Bronchial epithelial cell (primary cell): ENCODE data around the gene TMEM201. TPM values are rescaled to one million over a fixed set of nuclear protein-coding genes. Genes with fewer than 3 reads are reported as not detected.

ENCODE experiments used
- DNase-seq: peaks from one replicate; pipeline ENCODE4 v3.0.0-alpha.2; 2010; ENCODE audit warnings: low read depth
- FAIRE-seq: peaks from 2 replicates; lab custom pipeline; 2011; peaks lifted over from hg19 to GRCh38; lab: Jason Lieb, UNC
- H3K27me3 ChIP-seq: 2 replicates; pipeline ENCODE4 v1.5.1; 2011; ENCODE audit warnings: low read length; ENCODE audit not compliant: control insufficient read depth, insufficient read depth
- H3K36me3 ChIP-seq: 2 replicates; pipeline ENCODE4 v1.5.1; 2011; ENCODE audit warnings: low read length; ENCODE audit not compliant: control insufficient read depth, insufficient read depth
- H3K4me3 ChIP-seq: 2 replicates; pipeline ENCODE4 v1.5.1; 2011; ENCODE audit warnings: mild to moderate bottlenecking, low read depth, low read length, control low read depth
- CTCF ChIP-seq: IDR thresholded peaks from 2 replicates; pipeline ENCODE4 v1.5.1; 2011; ENCODE audit warnings: mild to moderate bottlenecking, moderate library complexity, low read length, control low read depth, inconsistent platforms; ENCODE audit not compliant: insufficient read depth, severe bottlenecking
- total RNA-seq: library from RNA; depleted of rRNA; stranded (reverse); fragments of >200 nt; gene quantifications from 2 replicates; pipeline ENCODE4 v1.2.1, GENCODE V29; 2014

Gene TMEM201
- total RNA-seq, 1 donor from 2014 or later, result 1.8 TPM

GRCh38 chr1:9595968-9596340 lies 7.2 kb downstream of the TMEM201 start:
- no peak for TF ChIP-seq CTCF
- DNase-seq, result no peak
- peaks cover 11% of the 10 kb centered on the region for H3K36me3 ChIP-seq
- no peaks in the 10 kb centered on the region for H3K27me3 ChIP-seq
- FAIRE-seq, result no peak
- H3K4me3 ChIP-seq, result no peak overlapping the region

GRCh38 chr1:9596415-9597123 lies 7.9 kb downstream of the TMEM201 start:
- no peak for FAIRE-seq
- Histone ChIP-seq H3K36me3 (peaks cover 15% of the 10 kb centered on the region), H3K27me3 (no peaks in the 10 kb centered on the region), H3K4me3 (no peak overlapping the region)
- TF ChIP-seq CTCF, result no peak
- no peak for DNase-seq

- Histone ChIP-seq H3K36me3 (peaks cover 15% of the 10 kb centered on the region), H3K27me3 (no peaks in the 10 kb centered on the region), H3K4me3 (no peak overlapping the region)
- FAIRE-seq, result peak; percentile 28
- no peak for DNase-seq
- no peak for TF ChIP-seq CTCF
These were observed 8.9 kb downstream of the TMEM201 start for GRCh38 chr1:9597361-9598315.

- H3K4me3 ChIP-seq, result no peak overlapping the region
- H3K36me3 ChIP-seq, result peaks cover 18% of the 10 kb centered on the region
- no peak for TF ChIP-seq CTCF
- DNase-seq (no peak), FAIRE-seq (no peak)
- H3K27me3 ChIP-seq, result no peaks in the 10 kb centered on the region
These were observed 9.6 kb downstream of the TMEM201 start for GRCh38 chr1:9598316-9598700.

- Histone ChIP-seq H3K27me3 (no peaks in the 10 kb centered on the region), H3K4me3 (no peak overlapping the region), H3K36me3 (peaks cover 21% of the 10 kb centered on the region)
- no peak for TF ChIP-seq CTCF
- FAIRE-seq (no peak), DNase-seq (no peak)
These were observed 11.0 kb downstream of the TMEM201 start for GRCh38 chr1:9599741-9600140.
